Measurements from ENCODE around the gene GABRR2. TPM values are rescaled to one million over a fixed set of nuclear protein-coding genes. Genes with fewer than 3 reads are reported as not detected.
"Not testable (repeated sequence)": the region's sequence is repeated elsewhere in the genome, so short reads cannot be mapped to it uniquely, and the experiment has no call there.

The GABRR2 gene
- polyA plus RNA-seq, 5 donors: 0.76 to 2.0 (median 0.96) TPM

- DNase-seq: no peak
These were observed 56.2 kb downstream of the GABRR2 start for GRCh38 chr6:89258912-89259311.

GRCh38 chr6:89257781-89258180 is 57.3 kb downstream of the GABRR2 start:
- no peak for DNase-seq

- DNase-seq: no peak
These were observed 57.8 kb downstream of the GABRR2 start for GRCh38 chr6:89257346-89257745.

DNA sequence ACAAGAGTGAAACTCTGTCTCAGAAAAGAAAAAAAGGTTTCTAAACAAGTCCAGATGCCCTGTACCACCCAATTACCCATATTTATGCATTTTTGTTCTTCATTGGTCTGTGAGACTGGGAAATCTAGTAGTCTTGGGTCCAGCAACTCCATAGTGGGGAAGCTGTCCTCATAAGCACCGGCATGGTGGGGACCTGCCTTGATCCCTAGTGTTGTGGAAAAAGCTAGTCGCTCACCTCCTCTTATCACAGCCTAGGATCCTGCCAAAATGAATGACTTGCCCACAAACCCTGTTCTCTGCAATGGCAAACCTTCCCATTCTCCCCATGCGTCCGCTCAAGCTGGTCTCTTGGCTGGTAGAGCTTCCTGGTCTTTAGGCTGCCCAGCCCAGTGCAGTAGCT is 59.7 kb downstream of the GABRR2 start:
- DNase-seq: no peak

DNA sequence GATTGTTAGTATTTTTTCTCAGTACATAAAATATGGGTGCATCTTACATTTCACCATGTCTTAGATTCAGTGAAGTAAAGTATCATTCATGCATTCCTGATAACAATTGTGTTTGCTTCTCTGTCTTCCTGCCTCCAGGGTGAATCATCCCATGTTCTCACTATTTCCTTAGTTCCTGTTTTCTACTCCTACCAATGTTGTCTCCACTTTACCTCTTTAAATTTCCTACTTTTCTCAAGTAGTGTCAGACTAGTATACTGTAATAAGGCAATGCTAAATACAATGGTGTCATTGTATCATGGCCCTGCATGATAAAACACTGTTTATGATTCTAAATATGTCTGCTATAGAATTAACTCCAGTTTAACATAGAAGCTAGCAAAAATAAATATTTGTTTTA is 60.5 kb downstream of the GABRR2 start:
- no peak for DNase-seq

DNA sequence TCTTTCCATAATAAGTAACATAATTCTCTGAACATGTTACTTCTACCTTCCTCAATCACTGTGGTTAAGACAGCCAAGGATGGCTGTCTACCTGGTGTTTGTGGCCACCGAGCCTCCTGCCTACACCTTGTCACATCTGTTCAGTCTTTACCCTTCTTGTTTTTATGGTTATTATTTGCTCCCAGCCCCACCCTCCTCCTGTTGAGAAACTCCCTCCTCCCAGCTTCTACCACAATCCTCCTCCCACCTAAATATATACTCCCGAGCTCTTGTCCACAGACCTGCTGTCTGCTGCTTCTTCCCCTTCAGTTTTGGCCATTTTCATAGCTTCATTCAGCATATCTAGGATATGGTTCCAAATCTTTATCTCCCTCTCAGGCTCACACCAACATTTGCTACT is 62.2 kb downstream of the GABRR2 start:
- DNase-seq: no peak

- no peak for DNase-seq
These were observed 63.1 kb downstream of the GABRR2 start for GRCh38 chr6:89251976-89252375.

DNA sequence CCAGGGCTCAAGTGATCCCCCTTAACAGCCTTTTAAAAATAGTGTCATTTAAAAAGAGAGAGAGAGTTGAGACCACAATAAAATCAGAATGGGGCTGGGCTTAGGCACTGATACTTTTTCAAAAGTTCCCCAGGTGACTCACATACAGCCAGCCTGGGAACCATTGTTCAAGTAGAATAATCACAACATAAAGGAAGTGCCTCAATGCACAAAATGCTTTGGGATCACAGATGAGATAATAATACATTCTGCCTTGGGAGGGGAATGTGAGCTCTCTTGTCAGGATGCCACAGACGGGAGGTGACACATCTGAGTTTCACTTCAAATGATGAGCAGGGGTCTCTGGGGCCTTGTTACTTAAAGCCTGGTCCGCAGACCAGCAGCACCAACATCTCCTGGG is 63.9 kb downstream of the GABRR2 start:
- DNase-seq: no peak

DNA sequence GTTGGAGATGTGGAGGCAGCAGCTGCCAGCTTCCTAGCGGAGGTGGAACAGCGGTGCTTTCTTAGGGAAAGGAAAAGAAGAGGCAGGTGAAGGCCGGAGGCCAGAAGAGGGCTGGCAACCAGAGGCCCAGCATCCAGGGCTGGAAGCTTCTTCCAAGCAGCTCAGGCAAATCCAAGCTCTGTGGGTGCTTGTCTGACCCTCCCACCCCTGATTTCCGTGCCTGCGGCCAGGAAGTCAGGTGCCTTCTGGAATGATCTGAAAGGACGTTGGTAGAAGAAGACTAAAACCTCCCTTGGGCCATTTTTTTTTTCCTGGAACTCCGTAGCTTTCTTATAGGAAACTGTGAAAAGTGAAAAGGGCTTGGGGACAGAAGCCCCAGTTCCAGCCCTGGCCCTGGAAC is 64.9 kb downstream of the GABRR2 start:
- DNase-seq: no peak

GRCh38 chr6:89244241-89244985 is 70.7 kb downstream of the GABRR2 start:
- no peak for DNase-seq

- DNase-seq: no peak
These were observed 71.8 kb downstream of the GABRR2 start for GRCh38 chr6:89243331-89243629.

DNA sequence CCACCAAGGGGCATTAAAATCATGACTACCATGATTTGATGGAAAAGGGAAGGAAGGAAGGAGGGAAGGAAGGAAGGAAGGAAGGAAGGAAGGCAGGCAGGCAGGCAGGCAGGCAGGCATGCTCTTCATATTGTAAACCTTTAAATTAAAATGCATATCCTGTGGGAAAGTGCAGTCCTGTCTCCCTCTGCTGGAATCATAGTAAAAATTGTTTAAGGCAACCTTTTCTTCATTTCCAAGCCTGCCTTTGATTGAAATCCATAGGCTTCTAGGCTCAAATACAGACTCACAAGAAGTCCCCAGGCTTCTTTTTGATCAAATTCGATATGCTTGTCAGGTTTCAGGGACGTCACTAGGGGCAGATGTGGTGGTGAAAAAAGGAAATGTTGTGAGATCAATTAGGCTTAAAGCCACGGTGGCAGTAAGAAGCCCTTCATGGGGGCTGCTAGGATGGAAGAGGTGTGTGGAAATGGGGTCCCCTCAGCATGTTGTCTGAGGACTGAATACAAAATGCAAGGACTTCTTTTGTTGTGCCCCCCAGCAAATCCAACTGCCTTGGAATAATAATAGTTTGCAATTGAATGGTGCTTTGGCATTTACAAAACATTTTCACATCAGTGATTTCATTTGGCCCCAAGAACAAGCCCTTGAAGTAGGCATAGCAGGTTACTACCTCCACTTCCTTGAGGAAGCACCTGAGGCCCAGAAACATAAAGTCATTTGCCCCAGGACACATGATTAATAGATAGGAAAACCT is 72.3 kb downstream of the GABRR2 start:
- peak; percentile 33 to 56 for DNase-seq

DNA sequence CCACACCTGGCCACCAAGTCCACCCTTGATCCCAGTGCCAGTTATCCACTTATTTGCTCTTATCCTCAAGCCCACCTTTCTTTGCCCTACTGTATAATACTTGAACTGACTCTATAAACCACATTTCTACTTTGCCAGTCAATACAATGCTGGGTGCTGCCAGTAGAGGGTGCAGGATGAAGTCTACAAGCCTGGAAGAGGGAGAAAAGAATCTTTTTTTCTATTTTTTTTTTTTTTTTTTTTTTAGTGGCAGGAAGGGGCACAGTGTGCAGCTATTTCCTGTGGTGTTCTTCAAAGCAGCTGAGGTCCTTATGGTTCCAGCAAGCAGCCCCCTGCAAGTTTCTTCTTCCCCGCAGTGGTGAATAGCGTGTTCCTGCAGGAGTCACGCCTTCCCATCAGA is 75.8 kb downstream of the GABRR2 start:
- DNase-seq: no peak

DNA sequence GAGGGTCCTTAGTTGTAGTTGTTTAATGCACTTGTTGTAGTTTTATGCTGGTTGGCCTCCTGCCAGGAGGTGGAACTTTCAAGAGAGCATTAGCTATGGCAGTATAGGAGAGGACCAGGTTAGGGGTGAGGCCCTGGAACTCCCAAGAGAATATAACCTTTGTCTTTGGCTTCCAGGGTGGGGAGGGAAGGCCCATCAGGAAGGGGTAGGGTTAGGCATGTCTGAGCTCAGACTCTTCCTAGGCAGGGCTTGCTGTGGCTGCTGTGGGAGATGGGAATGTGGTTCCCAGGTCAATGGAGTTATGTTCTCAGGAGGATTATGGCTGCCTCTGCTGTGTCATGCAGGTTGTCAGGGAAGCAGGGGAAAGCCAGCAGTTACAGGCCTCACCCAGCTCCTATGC is 77.9 kb downstream of the GABRR2 start:
- DNase-seq: no peak

DNA sequence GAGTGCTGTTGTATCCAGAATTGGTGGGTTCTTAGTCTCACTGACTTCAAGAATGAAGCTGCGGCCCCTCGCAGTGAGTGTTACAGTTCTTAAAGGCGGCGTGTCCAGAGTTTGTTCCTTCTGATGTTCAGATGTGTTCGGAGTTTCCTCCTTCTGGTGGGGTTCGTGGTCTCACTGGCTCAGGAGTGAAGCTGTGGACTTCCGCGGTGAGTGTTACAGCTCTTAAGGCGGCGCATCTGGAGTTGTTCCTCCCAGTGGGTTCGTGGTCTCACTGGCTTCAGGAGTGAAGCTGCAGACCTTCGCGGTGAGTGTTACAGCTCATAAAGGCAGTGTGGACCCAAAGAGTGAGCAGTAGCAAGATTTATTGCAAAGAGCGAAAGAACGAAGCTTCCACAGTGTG is 81.5 kb downstream of the GABRR2 start:
- DNase-seq: not testable (repeated sequence)

GRCh38 chr6:89222712-89223039 is 92.4 kb downstream of the GABRR2 start:
- no peak for DNase-seq

DNA sequence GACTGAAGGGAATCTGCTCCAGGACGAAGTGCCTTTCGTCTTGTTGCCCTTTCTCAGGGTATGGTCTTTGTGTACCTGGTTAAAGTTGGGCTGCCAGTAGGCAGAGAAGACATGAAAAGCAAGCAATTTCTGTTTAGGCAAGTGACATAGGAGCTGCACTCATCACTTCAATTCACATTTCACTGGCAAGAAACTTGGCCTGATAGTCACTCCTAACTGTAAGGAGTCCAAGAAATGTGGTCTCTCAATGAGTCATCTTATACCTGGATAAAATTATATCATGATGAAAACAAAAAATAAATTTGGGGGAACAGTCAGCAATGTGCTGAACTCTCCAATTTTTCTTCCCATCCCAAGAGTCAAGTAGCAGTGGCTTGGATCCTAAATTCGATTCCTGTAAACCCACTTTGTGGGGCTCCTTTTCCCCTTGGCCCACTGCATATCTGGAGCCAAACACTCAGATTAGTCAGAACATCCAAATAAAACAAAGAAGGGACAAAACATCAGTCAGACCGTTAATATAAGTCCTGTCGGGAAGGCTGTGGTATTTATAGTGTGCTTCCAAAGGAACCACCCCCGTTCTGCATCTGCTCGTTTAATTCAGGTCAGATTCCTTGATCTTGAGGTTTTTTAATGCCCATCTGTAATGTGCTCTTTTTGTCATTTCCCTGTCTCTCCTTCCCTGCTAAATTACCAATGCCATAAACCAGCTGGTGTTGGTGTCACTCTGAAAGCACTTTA is 93.0 kb downstream of the GABRR2 start:
- no peak for DNase-seq

- DNase-seq: no peak
These were observed 94.0 kb downstream of the GABRR2 start for GRCh38 chr6:89221129-89221528.

- DNase-seq: no peak
These were observed 97.7 kb downstream of the GABRR2 start, which contains the start of gene GABRR1 for GRCh38 chr6:89217299-89217910. GABRR1 (minus strand) TSS chr6:89217358; CDS start chr6:89217322, 36 bp downstream.

DNA sequence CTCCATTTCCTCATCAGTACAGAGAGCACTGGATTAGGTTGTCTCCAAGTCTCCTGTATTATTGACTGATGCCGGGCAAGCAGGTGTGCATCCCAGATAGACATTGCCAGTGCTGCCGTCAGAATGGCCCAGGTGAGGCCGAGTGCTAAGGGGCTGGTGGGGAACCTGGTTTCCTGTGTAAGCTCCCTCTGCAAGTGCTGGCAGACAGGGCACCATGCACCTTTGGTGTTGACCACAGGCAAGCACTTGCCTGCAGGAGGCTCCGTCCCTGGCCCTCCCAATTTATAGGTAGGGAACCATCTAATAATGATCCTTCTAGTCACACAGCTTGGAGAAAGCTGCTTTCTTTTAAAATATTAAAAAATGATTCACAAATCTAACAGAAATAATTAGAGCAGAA is 98.7 kb downstream of the GABRR2 start:
- DNase-seq: no peak

DNA sequence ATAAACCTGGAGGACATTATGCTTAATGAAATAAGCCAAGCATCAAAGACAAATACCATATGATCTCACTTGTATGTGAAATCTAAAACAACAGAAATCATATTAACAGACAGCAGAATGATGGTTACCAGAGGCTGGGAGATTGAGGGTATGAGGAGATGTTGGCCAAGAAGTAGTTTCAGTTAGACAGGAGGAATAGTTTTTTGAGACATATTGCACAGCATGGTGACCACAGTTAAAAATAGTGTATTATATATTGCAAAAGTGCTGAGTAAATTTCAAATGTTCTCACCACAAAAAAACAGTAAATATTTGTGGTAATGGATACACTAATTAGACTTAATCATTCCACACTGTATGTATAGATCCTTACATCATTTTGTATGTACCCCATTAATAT is 99.7 kb downstream of the GABRR2 start:
- no peak for DNase-seq

DNA sequence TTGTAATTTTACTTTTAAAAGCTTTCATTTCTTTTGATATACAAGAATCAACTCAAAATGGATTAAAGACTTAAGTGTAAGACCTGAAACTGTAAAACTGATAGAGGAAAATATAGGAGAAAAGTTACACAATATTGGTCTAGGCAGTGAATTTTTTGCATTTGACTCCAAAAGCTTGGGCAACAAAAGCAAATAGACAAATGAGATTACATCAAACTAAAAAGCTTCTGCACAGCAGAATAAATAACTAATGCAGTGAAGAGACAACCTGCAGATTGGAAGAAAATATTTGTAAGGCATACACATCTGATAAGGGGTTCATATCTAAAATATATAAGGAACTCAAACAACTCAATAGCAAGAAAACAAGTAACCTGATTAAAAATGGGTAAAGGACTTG is 100.9 kb downstream of the GABRR2 start:
- no peak for DNase-seq

DNA sequence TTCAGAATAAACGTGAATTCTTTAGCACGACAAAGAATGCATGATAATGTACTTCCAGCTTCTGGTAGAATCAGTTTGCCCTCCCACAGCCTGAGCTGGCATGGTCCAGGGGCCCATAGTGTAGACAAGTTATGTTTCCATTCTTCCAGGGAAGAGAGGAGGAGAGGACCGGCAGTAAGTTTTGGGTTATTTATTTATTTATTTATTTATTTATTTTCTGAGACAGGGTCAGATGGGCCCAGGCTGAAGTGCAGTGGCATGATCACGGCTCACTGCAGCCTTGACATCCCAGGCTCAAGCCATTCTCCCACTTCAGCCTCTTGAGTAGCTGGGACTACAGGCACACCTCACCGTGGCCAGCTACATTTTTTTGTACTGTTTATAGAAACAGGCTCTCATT is 102.6 kb downstream of the GABRR2 start:
- no peak for DNase-seq

All from right lung (tissue), 5 donors.